Measurements from ENCODE around the gene CHST11.

DNA sequence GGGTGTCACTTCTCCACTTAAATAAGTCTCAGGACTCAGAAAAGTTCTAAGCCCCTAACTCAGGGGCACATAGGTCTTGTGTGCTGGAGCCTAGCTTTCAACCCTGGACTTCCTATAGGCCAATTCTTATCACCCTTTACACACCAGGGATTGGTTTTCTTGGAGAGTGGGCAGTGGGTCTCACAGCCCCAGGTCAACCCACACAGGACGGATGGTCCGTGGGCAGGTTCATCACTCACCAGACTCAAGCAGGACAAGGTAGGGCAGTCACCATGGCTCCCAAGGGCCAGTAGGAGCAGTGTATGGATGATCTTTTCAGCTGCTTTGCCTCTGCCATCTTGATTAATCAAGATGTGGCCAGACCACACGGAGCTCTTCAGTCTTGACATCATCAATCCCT, 268.9 kb downstream of the CHST11 start:
- TF ChIP-seq MXI1 (IDR thresholded peaks at IDR 0.05; ENCODE audit: borderline replicate concordance, low read depth, low read length) (no peak), RFX5 (IDR thresholded peaks at IDR 0.05; ENCODE audit: low read depth, low read length) (no peak), POLR2A (IDR thresholded peaks at IDR 0.05; ENCODE audit: low read depth, low read length) (no peak), FOS (IDR thresholded peaks at IDR 0.05; ENCODE audit: low read depth, low read length) (no peak), CEBPB (IDR thresholded peaks at IDR 0.05; ENCODE audit: low read depth, low read length) (no peak), MAFK (IDR thresholded peaks at IDR 0.05; ENCODE audit: low read depth, low read length) (no peak), RAD21 (IDR thresholded peaks at IDR 0.05; ENCODE audit: low read length) (no peak)
- TF ChIP-seq, protein P1, sequence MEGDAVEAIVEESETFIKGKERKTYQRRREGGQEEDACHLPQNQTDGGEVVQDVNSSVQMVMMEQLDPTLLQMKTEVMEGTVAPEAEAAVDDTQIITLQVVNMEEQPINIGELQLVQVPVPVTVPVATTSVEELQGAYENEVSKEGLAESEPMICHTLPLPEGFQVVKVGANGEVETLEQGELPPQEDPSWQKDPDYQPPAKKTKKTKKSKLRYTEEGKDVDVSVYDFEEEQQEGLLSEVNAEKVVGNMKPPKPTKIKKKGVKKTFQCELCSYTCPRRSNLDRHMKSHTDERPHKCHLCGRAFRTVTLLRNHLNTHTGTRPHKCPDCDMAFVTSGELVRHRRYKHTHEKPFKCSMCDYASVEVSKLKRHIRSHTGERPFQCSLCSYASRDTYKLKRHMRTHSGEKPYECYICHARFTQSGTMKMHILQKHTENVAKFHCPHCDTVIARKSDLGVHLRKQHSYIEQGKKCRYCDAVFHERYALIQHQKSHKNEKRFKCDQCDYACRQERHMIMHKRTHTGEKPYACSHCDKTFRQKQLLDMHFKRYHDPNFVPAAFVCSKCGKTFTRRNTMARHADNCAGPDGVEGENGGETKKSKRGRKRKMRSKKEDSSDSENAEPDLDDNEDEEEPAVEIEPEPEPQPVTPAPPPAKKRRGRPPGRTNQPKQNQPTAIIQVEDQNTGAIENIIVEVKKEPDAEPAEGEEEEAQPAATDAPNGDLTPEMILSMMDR (conservative IDR thresholded peaks at IDR 0.05; ENCODE audit: low read depth, low read length), result no peak
- TF ChIP-seq, protein P2, sequence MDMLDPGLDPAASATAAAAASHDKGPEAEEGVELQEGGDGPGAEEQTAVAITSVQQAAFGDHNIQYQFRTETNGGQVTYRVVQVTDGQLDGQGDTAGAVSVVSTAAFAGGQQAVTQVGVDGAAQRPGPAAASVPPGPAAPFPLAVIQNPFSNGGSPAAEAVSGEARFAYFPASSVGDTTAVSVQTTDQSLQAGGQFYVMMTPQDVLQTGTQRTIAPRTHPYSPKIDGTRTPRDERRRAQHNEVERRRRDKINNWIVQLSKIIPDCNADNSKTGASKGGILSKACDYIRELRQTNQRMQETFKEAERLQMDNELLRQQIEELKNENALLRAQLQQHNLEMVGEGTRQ (IDR thresholded peaks at IDR 0.05; ENCODE audit: low read depth, low read length), result no peak
